GM18861 (cell line): ENCODE data around the gene ABLIM2.

Experiments
- ATAC-seq: cut with Tn5 transposase; IDR thresholded peaks from one replicate; pipeline ENCODE4 v1.9.1; 2021; ENCODE audit not compliant: unreplicated experiment

ABLIM2 gene

DNA sequence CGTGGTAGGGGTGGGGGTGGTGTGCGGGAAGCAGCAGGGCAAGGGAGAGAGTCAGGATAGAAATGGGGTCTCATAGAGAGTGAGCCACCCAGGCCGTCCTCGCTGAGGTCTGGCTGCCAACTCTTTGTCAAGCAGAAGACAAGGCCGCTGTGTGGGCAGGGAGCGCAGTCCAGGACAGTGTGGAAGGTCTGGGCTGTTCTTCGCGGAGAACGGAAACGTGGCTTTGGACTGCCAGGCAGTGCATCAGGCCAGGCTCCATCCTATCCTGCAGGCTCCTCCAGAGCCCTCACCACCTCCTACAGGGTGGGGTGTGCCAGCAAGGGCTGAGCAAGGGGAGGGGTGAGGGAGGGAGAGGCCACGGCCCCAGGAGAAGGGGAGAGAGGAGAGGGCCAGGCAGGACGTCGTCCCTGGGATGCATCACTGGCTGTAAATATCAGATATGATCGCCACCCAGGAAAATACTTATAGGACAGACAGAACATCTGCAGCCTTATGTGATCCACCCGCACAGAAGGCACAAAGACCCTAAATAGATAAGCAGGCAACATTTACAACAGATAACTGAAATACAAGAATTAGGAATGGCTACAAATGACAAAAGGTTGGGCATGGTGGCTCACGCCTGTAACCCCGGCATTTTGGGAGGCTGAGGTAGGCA lies 85.3 kb downstream of the ABLIM2 start:
- no peak for ATAC-seq

DNA sequence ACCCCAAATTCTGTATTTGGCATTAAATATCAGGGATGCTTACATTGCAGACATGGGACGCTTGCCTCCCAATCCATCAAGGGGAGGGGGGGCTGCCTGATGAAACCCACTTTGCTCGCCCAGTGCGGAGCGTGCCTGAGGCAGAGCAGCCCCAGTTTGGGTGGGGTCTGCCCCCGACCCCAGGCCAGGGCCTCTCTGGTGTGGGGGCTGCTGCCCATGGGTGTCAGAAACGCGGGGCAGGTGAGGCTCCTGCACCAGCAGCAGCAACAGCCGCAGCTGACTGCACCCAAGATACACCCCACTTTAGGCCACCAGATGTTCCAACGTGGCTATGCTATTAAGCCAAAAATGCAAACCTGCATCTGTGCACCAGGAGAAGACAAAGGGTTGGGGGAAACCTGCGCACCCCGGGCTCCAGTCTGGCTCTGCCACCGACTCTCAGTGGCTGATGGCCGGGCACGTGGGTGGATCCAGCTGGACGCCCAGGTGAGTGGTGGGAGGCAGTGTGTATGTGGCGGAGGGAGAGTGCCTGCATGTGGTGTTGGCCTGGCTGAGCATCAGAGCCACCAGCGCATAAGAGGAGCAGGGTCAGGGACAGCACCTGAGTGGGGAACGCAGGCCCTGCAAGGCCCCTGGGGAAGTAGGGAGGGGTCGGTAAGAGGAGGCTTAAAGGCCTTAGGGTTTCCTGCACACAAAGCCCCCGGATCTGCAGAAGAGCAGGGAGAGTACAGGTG lies 86.2 kb downstream of the ABLIM2 start:
- no peak for ATAC-seq

GRCh38 chr4:8071766-8072165 lies 86.8 kb downstream of the ABLIM2 start:
- ATAC-seq = no peak

- no peak for ATAC-seq
These were observed 87.6 kb downstream of the ABLIM2 start for GRCh38 chr4:8070736-8071718.

DNA sequence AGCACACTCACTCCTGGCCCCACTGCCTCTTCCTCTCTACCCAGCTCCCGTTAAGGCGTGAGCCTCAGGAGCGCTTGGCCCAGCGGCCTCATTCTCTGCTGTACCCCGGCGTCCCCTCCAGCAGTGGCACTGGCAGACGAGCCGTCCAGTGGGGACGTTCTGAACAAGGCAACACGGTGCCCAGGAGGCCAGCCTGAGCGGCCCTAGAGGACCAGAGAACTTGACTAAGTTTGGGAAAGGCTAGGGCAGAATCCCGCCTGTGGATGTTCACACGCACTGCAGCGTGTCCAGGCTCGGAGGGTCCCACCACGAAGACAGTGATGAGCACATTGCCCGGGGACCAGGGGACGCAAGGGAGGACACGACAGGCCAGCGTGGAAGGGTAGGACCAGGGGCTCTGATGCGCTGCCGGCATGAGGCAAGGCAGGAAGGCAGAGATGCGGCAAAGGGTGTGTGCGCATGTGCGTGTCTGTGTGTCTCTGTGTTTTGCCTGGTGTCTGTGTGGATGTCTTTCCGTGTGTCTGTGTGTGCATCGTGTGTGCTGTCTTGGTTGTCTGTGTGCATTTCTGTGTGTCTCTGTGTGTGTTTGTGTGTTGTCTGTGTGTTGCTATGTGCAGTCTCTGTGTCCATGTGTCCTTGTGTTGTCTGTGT lies 89.4 kb downstream of the ABLIM2 start:
- no peak for ATAC-seq

GRCh38 chr4:8067945-8068896 lies 90.4 kb downstream of the ABLIM2 start:
- no peak for ATAC-seq

- ATAC-seq = no peak
These were observed 91.2 kb downstream of the ABLIM2 start for GRCh38 chr4:8067274-8067936.

- no peak for ATAC-seq
These were observed 92.2 kb downstream of the ABLIM2 start for GRCh38 chr4:8066336-8066931.

DNA sequence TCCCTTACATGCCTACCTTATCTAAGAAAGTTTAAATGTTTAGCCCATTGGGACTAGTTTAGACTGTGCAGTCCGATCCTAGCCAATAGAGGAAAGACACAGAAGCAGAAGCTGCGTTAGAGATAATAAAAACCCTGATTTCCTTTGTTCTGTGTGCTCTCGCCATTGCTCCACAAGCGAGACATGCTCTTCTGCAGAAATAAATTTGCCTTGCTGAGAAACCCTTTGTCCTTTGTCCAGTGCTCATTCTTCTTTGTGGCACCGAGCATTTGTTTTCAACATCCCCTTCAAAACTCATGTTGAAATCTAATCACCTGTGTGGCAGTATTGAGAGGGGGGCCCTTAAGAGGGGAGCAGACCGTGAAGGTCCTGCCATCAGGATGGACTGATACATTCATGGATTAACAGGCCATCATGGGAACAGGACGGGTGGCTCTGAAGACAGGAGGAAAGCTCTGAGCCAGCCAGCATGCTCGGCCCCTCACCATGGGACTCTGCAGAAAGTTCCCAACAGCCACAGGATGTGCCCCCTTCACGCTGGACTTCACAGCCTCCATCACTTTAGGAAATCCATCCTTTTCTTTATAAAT lies 94.5 kb downstream of the ABLIM2 start:
- no peak for ATAC-seq

DNA sequence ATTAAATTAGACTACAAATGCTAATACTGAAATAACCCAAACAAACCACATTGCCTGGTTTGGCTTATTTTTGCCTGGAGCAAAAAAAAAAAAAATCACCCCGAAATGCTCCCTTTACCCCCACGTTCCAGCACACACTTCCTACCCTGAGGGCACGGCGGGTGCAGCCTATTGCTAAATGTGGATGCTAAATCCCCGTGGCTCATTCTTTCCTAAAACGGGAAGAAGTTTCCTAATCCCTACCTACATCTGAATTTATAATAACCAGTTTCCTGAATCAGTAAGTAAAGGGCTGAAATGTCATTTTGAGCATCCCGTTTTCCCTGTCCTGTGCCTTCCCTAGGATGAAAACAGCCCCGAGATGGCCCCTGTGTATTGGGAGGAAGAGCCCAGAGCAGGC lies 97.0 kb downstream of the ABLIM2 start:
- ATAC-seq = no peak

- ATAC-seq = no peak
These were observed 97.5 kb downstream of the ABLIM2 start for GRCh38 chr4:8061145-8061544.

- no peak for ATAC-seq
These were observed 98.0 kb downstream of the ABLIM2 start for GRCh38 chr4:8060632-8061031.

DNA sequence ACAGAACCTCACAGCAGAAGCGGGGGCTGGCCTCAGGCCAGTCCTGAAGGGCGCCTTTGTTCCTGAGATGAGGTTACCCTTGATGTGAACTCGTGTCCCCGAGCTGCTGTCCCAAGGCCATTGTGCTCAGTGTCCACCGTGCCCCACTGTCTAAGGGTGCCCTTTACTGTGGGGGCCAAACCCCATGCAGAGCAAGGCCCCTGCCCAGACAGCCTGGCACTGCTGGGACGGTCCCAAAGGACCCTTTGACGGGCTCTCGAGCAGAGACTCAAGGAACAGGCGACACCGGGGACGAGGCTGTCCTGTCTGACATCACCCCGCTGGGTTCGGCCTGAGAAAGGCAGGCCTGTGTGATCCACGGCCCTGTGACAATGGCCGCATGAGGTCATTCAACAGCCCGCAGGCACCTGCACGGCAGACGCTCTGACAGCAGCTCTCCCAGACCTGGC lies 100.6 kb downstream of the ABLIM2 start:
- no peak for ATAC-seq

- no peak for ATAC-seq
These were observed 103.4 kb downstream of the ABLIM2 start for GRCh38 chr4:8055206-8055605.

DNA sequence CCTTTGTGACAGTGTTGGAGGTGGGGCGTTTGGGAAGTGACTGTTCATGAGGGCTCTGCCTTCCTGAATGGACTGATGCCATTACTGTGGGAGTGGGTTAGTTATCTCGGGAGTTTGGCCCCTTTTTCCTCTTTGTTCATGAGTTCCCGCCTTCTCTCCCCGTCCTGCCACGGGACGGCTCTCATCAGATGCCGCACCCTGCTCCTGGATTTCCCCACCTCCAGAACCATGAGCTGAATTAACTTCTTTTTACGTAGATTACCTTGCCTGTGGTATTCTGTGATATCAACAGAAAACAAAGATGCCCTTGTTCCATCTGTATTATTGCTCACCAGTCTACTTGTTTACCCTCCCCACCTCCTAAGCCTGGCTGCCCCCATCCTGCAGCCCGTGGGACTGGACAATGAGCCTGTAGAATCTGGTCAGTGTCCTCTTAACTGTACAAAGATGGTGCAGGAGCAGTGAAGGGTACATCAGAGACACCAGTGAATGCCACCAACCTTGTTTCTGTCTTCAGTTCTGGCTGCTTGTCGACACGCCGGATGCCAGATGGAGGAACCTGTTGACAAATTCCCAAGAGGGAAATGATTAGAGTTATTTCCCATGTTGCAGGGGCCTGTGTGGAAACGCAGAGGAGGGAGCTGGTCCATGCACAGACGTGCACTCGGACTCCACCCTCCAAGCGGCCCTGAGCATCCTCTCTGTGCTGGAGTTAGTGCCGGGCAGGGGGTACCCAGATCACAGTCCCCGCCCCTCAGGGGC lies 104.7 kb downstream of the ABLIM2 start:
- ATAC-seq = no peak

- ATAC-seq = no peak
These were observed 106.4 kb downstream of the ABLIM2 start for GRCh38 chr4:8052160-8052691.

DNA sequence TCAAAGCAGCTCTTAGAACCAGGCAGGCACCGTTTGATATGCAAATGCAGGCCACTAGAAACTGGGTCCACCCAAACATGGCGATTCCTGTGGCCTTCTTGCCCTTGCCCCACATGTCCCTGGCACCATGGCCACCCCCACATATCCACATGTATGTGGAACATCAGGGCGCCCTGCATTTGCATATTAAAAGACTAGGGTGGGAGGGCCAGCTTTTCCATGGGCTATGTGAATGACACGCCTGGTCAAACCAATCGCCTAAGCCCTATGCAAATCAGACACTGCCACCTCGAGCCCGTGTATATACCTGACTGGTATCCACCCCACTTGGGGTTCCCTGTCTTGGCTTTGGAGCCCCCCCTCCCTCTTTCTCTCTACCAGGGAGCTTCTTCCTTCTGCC lies 107.0 kb downstream of the ABLIM2 start:
- no peak for ATAC-seq
